CD4-positive, alpha-beta T cell treated with Interleukin-2 at 100 ng/mL for 4 hours (primary cell): ENCODE data around the gene GNAT1.
"Not testable (repeated sequence)": the region's sequence is repeated elsewhere in the genome, so short reads cannot be mapped to it uniquely, and the experiment has no call there.

Experiments used
- DNase-seq: peaks from one replicate; pipeline ENCODE4 v3.0.0-alpha.2; 2020; ENCODE audit warnings: low spot score

GNAT1 gene

GRCh38 chr3:50222169-50222528 lies 30.7 kb downstream of the GNAT1 start:
- DNase-seq, result no peak

- DNase-seq, result no peak
These were observed 33.2 kb downstream of the GNAT1 start for GRCh38 chr3:50224639-50225038.

GRCh38 chr3:50226888-50227389 lies 35.5 kb downstream of the GNAT1 start:
- DNase-seq, result peak; percentile 27

- DNase-seq, result peak; percentile 92
These were observed 36.2 kb downstream of the GNAT1 start for GRCh38 chr3:50227390-50228183.

GRCh38 chr3:50228184-50228763 lies 36.9 kb downstream of the GNAT1 start:
- not testable (repeated sequence) for DNase-seq

- DNase-seq, result no peak
These were observed 38.1 kb downstream of the GNAT1 start for GRCh38 chr3:50229490-50229889.

- DNase-seq, result no peak
These were observed 38.8 kb downstream of the GNAT1 start for GRCh38 chr3:50230104-50230793.

GRCh38 chr3:50230794-50231125 lies 39.4 kb downstream of the GNAT1 start:
- DNase-seq, result no peak

- DNase-seq, result no peak
These were observed 40.2 kb downstream of the GNAT1 start for GRCh38 chr3:50231581-50231980.

GRCh38 chr3:50232303-50232702 lies 40.9 kb downstream of the GNAT1 start:
- DNase-seq, result no peak

- DNase-seq, result no peak
These were observed 41.8 kb downstream of the GNAT1 start for GRCh38 chr3:50233176-50233575.

GRCh38 chr3:50235716-50236483 lies 44.5 kb downstream of the GNAT1 start, which contains the start of gene GNAI2:
Gene GNAI2 (plus strand): TSS chr3:50236204. CDS start chr3:50236336, 132 bp downstream.
- DNase-seq, result peak; percentile 99

GRCh38 chr3:50236484-50237132 lies 45.2 kb downstream of the GNAT1 start:
- DNase-seq, result no peak

- peak; percentile 23 for DNase-seq
These were observed 45.8 kb downstream of the GNAT1 start for GRCh38 chr3:50237133-50237651.

- DNase-seq, result peak; percentile 85
These were observed 46.5 kb downstream of the GNAT1 start for GRCh38 chr3:50237754-50238548.

GRCh38 chr3:50238549-50239026 lies 47.2 kb downstream of the GNAT1 start:
- DNase-seq, result peak; percentile 34

GRCh38 chr3:50239649-50240048 lies 48.2 kb downstream of the GNAT1 start:
- no peak for DNase-seq

GRCh38 chr3:50241163-50241562 lies 49.8 kb downstream of the GNAT1 start:
- DNase-seq, result no peak

- no peak for DNase-seq
These were observed 50.4 kb downstream of the GNAT1 start for GRCh38 chr3:50241713-50242380.

- DNase-seq, result peak; percentile 36
These were observed 51.0 kb downstream of the GNAT1 start for GRCh38 chr3:50242381-50242770.
